Lung microvascular endothelial cell (primary cell): ENCODE data around the gene GRK5. TPM values are rescaled to one million over a fixed set of nuclear protein-coding genes. Genes with fewer than 3 reads are reported as not detected.

ENCODE experiments used
- DNase-seq, 2 donors: peaks; one replicate each; pipeline versions ENCODE4 v3.0.0 to v3.0.0-alpha.2; 2010; ENCODE audit warnings: low read depth in 2 of 2
- total RNA-seq: library from RNA; depleted of rRNA; stranded (reverse); fragments of >200 nt; gene quantifications from 2 replicates; pipeline ENCODE4 v1.2.1, GENCODE V29; 2014

Gene GRK5
- total RNA-seq, 1 donor from 2014 or later = 33.7 TPM

DNA sequence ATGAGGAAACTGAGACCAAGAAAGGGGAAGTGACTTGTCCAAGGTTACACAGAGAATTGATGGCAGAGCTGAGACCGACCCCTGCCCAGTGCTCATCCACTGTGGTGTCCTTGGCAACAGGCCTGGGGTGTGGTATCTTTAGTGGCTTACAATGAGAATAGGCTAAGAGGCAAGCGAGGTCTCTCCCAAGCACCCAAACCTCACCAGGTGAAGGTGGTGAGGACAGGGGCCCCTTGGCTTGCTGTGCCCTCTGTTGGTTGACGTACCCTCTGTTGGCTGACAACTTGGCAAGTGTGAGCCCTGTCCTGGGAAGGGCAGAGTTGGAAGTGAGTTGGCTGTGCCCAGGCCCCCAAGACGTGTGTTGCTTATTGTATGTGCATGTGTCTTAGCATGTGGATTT, 166.9 kb downstream of the GRK5 start:
- no peak for DNase-seq

DNA sequence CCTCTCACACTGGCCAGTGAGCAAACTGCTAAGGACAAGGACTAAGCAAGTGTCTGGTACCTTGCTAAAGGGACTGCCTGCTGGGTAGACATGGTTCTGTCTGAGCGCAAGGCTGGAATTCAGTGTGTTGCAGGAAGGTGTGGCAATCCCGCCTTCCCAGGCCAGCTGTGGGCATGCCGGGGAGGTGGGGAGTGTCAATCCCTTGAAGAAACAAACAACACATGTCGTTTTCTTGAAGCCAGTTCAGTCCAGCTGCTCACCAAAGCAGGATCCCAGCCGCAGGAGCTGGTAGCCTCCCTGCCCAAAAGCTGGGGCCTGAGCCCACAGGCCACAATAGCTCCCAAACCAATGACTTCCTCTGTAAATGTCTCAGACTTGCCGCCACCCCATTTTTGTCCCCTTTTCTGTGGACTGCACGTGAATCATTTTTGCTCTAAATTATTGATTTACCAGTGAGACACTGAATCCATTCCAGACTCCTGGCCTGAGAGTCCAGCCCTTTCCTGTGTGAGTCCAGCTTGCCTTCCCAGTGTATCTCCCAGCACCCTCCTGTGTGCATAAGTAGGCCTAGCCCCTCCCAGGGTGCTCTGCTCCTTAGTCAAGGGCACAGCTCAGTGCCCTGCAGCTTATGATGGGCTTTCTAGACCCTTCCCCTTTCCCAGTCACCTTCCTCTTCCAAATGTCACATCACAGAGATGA, 168.4 kb downstream of the GRK5 start:
- no peak for DNase-seq

DNA sequence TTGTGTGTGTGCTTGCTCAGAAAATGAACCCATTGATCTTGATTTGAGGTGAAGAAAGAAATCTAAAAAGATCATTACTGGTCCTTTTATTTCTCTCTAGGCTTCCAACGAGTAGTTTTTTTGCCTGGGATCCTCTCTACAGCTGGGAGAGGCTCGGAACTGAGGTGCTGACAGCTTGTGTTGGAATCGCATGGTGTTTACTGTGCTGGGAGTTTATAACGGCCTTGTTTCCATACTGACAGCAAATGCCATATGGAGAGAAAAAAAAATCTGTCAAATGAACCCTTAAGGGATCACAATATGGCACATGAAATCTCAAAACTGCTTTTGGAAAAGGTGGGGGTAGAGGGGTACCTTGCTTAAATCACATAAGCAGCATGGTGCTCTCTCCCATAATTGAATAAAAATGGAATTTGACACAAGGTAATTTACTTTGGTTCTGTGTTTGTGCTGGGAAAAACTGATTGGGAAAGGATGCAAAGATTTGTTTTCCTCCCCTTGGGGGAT, 170.1 kb downstream of the GRK5 start:
- no peak for DNase-seq

DNA sequence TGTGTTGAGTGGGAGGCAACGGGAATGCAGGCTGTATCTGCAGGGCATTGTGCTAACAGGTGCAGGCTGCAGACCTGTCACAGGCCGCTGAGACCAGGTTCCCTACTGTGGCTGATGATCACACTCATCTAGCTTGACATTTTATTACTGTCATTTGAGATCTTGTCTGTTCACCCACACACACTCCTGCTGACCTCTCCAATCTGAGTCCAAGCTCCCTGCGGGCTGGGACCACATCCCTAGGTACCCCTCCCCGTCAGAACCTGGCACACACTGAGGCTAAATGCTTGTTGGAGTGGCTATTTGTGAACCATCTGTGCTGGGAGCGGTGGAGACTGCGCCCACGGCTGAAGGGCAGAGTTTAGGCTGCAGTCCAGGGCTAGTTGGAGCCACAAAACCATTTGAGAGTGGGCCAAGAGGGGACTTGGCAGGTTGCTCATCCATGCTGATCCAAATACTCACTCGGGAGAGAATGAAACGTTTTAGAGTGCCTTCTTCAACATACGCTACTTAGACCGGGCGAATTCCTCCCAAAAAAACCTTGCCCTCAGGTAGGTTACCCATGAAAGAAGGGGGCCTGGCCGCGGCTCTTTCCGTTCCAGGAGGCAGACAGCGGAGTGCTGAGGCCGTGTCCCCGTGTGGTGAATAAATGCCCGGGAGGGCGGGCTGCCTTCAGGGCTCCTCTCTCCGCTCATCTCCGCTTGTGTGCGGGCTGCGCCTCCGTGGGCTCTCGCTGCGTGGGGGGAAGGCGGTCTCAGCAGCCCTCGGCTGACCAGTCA, 170.8 kb downstream of the GRK5 start:
- peak in 1 of 2 donors; percentile 21 for DNase-seq

DNA sequence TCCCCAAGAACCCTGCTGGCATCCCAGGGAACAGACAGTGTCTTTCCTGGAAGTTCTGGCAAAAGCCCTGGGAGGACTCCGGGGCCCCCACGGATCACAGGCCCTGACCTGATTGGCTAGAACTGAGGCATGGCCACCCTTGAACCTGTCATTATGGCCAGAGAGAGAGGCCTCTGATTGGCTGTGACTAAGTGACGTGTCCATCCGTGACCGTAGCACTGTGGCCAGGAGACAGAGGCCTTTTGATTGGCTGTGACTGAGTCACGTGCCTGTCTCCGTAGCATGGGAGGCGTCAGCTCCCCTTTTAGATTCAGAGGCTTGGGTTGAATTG, 171.3 kb downstream of the GRK5 start:
- no peak for DNase-seq

DNA sequence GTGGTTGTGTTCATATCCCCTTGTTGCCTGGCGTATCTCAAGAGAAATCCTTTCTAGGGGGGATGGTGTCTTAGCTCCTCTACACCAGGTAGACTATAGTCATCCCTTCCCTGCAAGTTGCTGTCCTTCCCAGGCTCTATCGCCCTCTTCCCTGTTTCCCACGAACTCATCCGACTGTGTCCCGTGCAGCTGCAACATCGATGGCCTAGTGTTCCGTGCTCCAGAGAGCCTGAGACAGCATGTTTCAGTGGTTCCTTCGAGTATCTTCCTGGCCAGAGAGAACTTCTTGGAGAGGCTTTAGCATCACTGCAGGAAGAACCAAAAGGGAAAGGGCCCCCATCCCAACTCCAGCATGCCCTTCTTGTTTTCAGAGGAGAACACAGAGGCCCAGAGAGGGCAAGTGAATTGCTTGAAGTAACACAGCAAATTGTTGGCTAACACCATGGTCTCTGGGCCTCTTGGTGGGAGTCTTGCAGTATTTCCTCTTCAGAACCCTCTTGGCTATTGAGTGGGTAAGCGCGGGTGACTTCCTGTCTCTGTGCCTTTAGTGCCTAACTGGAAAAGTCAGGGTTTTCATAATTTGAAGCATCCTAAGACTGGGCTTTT, 172.2 kb downstream of the GRK5 start:
- DNase-seq = no peak

DNA sequence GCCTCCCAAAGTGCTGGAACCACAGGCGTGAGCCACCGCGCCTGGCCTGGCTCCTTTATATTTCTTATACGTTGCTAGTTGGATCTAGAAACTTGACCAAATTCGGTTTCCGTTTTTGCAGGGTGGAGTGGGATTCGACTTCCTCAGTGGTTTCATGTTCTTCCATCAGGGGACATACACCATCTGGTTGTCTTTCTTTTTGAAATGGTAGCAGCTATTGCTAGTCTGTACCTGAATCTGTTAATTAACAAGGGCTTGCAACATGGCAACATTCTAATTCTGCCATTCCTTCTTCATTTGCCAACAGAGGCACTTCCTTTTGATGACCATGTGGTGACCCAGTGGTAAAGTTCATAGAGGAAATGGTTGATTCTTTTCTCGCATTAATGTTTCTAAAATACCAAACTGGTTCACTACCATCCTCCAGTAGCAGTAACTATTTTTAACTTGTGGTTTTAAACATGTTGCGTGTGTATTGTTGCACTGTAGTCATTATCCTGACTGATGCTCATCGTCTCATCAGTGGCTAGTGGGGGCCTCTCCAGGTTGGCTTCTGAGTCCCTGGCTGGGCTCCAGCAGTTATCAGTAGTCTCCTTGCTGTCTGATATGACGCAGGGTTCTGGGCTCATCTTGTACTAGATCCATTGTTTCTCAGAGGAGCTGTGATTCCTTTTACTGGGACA, 175.9 kb downstream of the GRK5 start:
- DNase-seq = no peak

DNA sequence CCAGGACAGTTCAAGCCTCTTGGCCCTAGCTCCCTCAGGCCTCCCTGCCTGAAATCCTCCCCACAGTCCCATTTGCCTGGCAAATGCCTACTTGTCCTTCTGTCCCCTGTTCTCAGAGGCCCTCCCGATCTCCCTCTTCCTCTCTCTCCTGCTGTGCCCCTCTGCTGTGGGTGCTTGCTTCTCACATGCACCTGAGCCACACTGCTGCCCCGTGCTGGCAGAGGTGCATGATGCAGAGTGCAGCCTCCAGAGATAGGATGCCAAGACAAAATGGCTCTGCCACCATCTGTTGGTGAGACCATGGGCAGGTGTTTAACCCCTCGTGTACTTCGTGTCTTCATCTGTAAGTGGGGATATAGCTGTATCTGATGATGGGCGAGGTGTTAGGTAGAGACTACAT, 176.8 kb downstream of the GRK5 start:
- no peak for DNase-seq

DNA sequence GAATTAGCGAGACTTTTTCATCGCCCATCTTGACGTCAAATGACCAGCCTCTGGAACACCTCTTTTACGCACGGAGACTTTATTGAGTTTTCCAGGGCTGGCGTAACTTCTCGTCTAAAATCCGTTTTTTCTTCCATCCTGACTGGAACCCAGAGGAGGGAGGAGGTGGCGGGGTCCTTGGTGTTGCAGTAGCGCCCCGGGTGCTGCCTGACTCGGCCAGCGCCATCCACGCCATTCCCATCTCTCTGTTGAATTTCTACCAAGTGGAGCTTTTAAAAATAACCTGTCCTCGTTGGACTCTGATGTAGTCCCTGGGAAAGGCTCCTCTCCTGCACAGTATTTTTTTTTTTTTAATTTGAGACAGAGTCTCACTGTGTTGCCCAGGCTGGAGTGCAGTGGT, 179.3 kb downstream of the GRK5 start:
- no peak for DNase-seq

DNA sequence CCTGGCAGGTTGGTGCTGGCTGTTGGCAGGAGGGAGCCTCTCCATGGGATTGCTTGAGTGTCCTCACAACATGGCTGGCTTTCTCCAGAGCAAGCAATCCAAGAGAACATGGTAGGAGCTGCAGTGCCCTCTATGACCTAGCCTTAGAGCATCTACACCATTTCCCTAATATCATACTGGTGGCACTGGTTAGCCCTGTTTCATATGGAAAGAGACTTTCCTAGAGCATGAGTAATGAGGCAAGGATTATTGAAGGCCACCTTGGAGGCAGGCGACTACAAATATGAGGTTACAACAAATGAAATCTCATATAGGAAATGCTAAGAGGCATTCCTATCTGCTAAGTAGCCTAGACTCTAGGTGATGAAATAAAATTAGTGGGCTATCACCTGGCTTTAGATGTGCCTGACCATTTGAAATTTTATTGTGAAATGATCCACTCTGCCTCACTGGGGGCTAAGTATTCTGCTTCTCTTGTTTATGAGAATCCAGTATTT, 181.5 kb downstream of the GRK5 start:
- DNase-seq = no peak

DNA sequence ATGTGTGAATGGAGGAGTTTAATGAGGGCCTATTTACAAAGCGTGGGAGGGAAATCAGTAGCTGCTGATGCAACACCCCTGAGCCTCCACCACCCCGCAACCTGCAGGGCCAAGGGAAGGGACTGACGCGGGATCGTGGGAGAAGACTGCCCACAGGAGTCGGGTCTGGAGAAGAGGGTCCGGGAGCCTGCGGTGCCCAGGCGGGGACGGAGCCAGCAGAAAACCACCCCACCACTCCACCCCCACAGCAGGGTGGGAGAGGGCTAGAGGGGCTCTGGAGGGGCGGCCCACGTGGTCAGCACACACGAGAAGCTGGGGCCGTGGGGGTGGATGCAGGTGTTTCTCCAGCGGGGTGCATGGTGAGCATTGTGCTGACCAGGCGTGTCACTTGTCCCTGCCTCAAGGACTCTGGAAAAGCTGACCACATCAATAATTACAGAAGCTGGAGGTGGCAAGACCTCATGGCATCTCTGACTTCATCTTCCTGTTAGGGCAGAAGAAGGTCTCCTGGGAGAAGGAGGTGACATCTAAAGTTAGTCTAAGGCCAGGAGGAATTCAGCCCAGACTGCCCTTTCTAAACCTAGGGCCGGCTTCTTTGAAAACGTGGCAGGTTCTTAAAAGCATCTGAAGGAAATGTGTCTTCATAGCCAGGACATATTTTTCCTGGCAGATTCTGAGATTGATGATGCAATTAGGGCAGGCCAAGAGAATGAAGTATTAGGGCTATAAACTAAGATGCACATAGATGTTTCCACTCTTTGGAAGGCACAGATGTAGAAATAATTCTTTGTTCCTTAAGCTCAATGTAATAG, 184.3 kb downstream of the GRK5 start:
- no peak for DNase-seq

DNA sequence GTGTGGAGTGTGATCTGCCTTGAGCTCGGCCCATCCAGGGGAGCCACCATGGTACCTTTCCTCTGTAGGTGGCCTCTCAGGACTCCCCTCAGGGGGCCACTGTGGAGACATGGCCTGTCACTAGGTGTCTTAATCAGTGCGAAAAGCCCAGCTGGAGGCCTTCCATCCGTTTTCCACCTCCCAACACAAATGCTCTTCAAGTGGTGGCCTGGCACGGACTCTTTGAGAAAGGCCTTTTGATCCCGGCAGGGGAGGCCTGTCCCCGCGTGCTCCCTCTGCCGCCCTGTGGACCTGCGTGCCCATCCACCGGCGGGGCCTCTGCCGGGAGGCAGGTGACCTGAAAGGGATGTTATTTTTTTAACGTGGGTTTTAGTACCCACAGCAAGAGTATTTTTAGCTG, 185.6 kb downstream of the GRK5 start:
- DNase-seq = no peak

DNA sequence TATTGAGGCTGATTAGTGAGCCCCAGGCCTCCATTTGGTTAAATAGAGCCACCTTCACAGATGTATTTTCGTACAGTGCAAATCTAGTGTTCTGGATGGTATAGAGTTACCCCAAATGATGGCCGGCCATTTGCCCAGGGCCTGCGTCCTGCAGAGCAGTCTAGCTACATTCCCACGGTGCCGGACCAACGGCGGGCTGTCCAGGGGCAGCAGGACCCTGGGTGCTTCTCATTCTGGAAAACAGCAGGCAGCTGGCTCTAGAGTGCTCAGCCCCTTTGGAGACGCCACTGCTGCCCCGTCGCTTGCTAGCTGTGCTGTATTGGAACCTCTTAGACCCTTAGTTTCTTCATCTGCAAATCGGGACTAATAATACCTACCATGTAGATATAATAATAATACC, 186.1 kb downstream of the GRK5 start:
- DNase-seq = no peak

DNA sequence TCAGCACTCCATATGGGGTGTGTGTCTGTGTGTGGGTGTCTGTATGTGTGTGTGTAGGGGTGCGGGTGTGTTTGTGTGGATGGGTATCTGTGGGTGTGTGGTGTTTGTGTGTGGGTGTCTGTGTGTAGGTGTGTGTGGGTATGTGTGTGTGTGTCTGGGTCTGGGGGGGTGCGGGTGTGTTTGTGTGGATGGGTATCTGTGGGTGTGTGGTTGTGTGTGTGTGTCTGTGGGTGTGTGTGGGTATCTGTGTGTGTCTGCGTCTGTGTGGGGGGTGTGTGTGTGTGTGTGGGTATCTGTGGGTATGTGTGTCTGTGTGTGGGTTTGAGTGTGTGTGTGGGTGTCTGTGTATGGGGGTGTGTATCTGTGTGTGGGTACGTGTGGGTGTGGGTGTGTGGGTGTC, 186.5 kb downstream of the GRK5 start:
- no peak for DNase-seq

DNA sequence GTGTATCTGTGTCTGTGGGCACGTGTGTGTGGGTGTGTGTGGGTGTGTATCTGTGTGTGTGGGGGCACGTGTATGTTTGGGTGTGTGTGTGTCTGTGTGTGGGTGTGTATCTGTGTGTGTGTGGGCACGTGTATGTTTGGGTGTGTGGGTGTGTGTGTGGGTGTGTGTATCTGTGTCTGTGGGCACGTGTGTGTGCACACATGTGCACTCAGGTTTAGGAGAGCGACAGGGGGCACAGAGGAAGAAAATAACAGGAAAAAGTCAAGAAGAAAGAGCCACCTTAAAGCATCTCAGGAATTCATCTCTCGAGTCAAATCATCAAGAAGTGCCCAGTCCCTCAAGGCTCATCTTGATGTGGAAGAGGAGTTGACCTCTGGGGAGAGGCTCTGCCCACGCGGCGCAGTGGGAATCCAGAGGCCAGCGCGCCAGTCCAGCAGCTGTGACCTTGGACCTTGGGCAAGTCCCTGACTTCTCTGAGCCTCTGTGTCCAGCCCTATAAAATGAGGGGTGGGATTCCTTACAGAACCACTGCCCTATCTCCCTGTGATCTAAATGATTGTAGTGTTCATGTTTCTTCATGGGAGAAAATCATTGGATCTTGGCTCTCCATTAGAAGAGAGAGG, 187.4 kb downstream of the GRK5 start:
- DNase-seq = no peak

DNA sequence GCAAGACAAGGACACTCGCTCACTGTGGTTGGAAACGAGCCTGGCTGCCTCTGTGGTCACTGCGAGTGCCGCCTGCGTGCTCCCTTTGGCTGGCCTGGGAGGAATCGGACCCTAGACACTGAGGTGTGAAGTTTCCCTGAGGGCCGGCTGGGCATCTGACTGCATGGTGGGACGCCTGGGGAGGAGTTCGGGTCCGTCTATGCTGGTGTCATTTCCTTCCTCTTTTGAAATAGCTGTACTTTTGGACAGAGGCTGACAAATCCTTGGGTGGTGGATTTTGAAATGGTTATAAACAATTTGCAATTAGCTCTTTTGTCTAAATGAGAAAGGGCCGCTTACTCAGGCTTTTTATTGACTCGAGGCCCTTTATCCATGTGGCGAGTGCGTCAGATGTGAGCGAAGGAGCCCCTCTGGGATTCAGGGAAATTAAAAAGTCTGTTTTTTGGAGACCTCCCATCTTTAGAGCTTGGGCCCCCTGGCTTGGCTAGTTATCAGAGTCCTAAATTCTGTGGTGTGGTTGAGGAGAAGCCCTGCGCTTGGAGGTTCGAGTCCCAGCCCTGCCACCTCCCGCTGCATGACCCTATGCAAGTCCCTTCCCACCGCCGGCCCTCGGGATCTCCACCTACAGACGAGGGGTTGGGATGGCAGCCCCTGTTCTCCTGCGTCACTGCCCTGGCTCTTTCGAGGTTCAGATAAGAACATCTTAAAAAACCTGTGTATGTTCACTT, 188.1 kb downstream of the GRK5 start:
- peak; percentile 54 to 88 for DNase-seq

DNA sequence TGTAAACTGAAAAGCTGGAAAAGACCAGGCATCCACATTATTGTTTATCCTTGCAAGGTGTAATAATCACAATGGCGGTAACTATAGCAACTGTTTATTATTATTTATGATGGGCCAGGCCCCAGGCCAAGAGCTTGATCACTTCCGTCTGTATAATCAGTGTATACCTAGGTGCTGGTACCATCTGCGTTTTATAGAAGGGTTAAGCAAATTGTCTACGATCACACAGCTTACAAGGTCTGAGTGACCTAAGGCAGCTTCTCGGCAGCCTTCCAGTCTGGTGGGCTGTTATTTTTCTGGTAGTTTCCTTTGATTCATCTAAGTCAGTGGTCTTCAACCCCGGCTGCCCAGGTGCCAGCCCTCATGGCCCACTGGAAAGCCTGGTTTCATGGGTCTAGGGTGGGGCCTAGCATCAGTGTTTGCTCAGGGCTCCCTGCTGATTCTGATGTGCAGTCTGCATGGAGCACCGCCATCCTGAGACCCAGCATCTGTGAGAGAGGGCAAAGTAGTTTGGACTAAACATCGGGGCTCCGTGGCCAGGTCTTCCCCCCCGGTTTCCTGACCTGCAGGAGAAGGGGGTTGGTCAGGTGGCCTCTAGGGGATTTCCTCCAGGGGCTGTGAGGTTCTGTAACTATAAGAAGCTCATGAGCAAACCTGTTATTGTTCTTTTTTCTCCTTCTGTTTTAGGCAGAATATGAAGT, 188.8 kb downstream of the GRK5 start:
- peak in 1 of 2 donors; percentile 67 for DNase-seq

DNA sequence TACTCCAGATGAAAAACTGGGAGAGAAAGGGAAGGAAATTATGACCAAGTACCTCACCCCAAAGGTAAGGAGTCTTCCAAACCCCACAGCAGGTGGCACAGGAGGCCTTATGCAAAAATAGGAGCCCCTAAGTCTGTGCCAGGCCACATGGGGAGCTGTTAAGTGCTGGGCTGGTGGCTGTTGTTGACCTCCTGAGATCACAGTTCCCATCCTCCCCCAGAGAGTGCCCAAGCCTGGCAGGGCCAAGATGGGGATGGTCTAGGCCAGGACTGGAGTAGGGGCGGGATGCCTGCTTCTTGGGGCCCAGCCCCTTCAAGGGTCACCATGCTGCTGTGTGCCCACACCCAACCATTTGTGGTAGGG, 189.3 kb downstream of the GRK5 start:
- no peak for DNase-seq

DNA sequence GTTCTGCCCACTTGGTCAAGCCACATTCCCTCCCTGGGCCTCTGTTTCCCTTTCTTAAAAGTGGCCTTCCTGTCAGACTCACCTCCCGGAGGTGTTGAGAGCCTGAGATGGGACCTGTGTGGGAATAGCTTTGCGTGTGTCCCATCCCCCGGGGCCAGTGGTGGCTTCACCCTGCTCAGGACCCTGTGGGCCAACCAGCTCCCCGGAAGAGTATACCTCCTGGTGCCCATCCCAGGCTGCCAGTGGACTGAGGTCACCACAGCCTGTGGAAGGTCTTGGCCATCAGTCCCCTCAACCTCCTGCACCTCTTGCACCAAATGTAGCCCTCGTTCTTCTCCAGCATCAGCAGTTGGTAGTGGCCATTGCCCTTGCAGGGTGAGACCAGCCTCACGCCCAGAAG, 190.0 kb downstream of the GRK5 start:
- DNase-seq = no peak
